Measurements from ENCODE around the gene PAX6. TPM values are rescaled to one million over a fixed set of nuclear protein-coding genes. Genes with fewer than 3 reads are reported as not detected.

Gene PAX6
- total and polyA plus RNA-seq, 7 donors, result 0.34 to 0.46 TPM; not detected in 5

DNA sequence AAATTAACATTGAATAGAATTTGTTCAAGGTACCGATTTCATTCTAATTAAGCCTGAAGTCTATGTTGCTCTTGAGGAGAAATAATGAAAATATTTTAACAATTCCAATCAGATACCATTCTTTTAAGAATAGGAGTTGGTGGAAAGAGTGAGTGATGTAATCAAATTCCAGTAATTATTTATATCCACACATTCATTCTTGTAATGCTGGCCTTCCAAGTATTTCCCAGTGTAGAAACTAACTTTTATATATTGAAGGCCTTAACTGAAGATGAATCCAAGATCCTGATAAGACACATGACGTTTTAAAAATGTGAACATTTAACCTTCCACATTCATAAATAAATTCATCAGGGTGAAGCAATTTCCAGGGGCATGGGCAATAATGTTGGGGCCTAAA is 36.6 kb upstream of the PAX6 start:
- TF ChIP-seq POLR2A (IDR thresholded peaks at IDR 0.05) (no peak), POLR2AphosphoS5 (IDR thresholded peaks at IDR 0.05) (no peak), EP300 (IDR thresholded peaks at IDR 0.05) (no peak), CTCF (IDR thresholded peaks at IDR 0.05) (no peak)
- H3K9me3 ChIP-seq, result no peaks in the 10 kb centered on the region

GRCh38 chr11:31845331-31845730 is 34.2 kb upstream of the PAX6 start:
- 30 to 62% methylated on average over 1 of the region's 1 CpG for WGBS, 2 donors
- H3K4me1 ChIP-seq, result no peaks in the 10 kb centered on the region
- H3K9me3 ChIP-seq, result no peaks in the 10 kb centered on the region

More for the DNA sequence above, 36.6 kb upstream of the PAX6 start:
- H3K4me1 ChIP-seq, result no peaks in the 10 kb centered on the region
- no peak overlapping the region for H3K4me3 ChIP-seq
- 76 to 87% methylated on average over 2 of the region's 2 CpGs for WGBS, 2 donors
- H3K36me3 ChIP-seq, result no peaks in the 10 kb centered on the region
- no peak for DNase-seq
- no peaks in the 10 kb centered on the region for H3K27me3 ChIP-seq
- intact Hi-C loops (cut with DNase I), result no loop called here
- H3K27ac ChIP-seq, result no peak overlapping the region

DNA sequence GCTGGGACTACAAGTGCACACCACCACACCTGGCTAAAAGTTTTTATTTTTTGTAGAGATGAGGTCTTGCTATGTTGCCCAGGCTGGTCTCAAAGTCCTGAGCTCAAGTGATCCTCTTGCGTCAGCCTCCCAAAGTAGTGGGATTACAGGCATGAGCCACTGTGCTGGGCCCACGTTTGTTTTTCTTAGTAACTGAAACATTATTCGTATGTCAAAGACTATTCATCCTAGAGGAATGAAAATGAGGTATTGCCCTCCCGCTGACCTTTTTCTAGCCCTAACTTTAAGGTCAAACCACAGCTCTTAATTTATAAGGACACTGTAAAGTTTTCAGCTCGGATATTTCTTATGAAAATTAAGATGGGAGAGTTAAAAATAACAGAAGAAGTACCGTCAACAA is 33.2 kb upstream of the PAX6 start:
- TF ChIP-seq POLR2AphosphoS5 (IDR thresholded peaks at IDR 0.05), result no peak
- no peak for TF ChIP-seq CTCF (IDR thresholded peaks at IDR 0.05)
- TF ChIP-seq EP300 (IDR thresholded peaks at IDR 0.05), result no peak
- no peak for TF ChIP-seq POLR2A (IDR thresholded peaks at IDR 0.05)
- H3K4me3 ChIP-seq, result no peak overlapping the region
- no peaks in the 10 kb centered on the region for H3K9me3 ChIP-seq
- H3K36me3 ChIP-seq, result no peaks in the 10 kb centered on the region
- H3K27me3 ChIP-seq, result peaks cover 3 to 15% (median 6%) of the 10 kb centered on the region in 3 donors
- intact Hi-C loops (cut with DNase I), result no loop called here
- 51% methylated on average over 6 of the region's 6 CpGs for WGBS, 2 donors
- no peaks in the 10 kb centered on the region for H3K4me1 ChIP-seq
- H3K27ac ChIP-seq, result no peak overlapping the region
- no peak for DNase-seq

More at GRCh38 chr11:31845331-31845730, 34.2 kb upstream of the PAX6 start:
- Histone ChIP-seq H3K27me3 (peaks cover under 1 to 8% (median 6%) of the 10 kb centered on the region in 3 donors), H3K4me3 (no peak overlapping the region), H3K27ac (no peak overlapping the region), H3K36me3 (no peaks in the 10 kb centered on the region)
- DNase-seq, result no peak
- intact Hi-C loops (cut with DNase I), result no loop called here
- TF ChIP-seq POLR2A (IDR thresholded peaks at IDR 0.05) (no peak), POLR2AphosphoS5 (IDR thresholded peaks at IDR 0.05) (no peak)

GRCh38 chr11:31841435-31841834 is 30.3 kb upstream of the PAX6 start:
- no peak overlapping the region for H3K27ac ChIP-seq
- WGBS, 2 donors, result 78 to 80% methylated on average over 3 of the region's 3 CpGs
- intact Hi-C loops (cut with DNase I), result no loop called here
- no peak for TF ChIP-seq EP300 (IDR thresholded peaks at IDR 0.05)
- no peak for TF ChIP-seq POLR2A (IDR thresholded peaks at IDR 0.05)
- TF ChIP-seq CTCF (IDR thresholded peaks at IDR 0.05), result no peak
- TF ChIP-seq POLR2AphosphoS5 (IDR thresholded peaks at IDR 0.05), result no peak
- H3K9me3 ChIP-seq, result no peaks in the 10 kb centered on the region
- no peaks in the 10 kb centered on the region for H3K36me3 ChIP-seq
- peaks cover 3 to 42% (median 6%) of the 10 kb centered on the region in 3 donors for H3K27me3 ChIP-seq
- H3K4me1 ChIP-seq, result no peaks in the 10 kb centered on the region
- H3K4me3 ChIP-seq, result no peak overlapping the region
- DNase-seq, result no peak

DNA sequence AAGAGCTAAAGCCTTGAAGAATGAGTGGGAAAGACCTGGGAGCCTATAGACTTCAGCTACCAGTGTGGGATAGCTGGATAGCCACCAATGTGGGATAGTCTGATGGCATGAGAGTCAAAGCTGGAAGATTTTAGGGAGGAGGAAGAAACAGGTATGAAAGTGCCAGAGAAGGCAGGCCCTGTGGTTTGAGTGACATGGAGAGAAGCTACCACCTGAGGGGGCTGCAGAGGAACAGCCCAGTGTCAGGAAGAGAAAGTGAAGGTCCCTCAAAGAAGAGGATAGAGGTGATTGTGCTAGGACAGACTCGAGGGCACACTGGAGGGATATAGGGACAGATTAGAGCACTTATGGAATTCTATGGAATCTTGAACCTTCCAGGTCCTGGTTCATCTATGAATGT is 23.1 kb upstream of the PAX6 start:
- no peaks in the 10 kb centered on the region for H3K4me1 ChIP-seq
- WGBS, 2 donors, result 19 to 33% methylated on average over 1 of the region's 1 CpG
- H3K4me3 ChIP-seq, result no peak overlapping the region
- no peaks in the 10 kb centered on the region for H3K36me3 ChIP-seq
- H3K27ac ChIP-seq, result no peak overlapping the region
- intact Hi-C loops (cut with DNase I), result no loop called here
- no peak for TF ChIP-seq POLR2AphosphoS5 (IDR thresholded peaks at IDR 0.05)
- TF ChIP-seq POLR2A (IDR thresholded peaks at IDR 0.05), result no peak
- TF ChIP-seq EP300 (IDR thresholded peaks at IDR 0.05), result no peak
- TF ChIP-seq CTCF (IDR thresholded peaks at IDR 0.05), result no peak
- H3K27me3 ChIP-seq, result peaks cover 3 to 96% (median 12%) of the 10 kb centered on the region in 3 donors
- no peaks in the 10 kb centered on the region for H3K9me3 ChIP-seq
- DNase-seq, result no peak

Measured in sigmoid colon (tissue), 7 donors.